Activated CD4-positive, alpha-beta T cell treated with anti-CD3 and anti-CD28 coated beads for 1 hour (primary cell): ENCODE measurements around the gene EIF6.
"Not testable (repeated sequence)": the region's sequence is repeated elsewhere in the genome, so short reads cannot be mapped to it uniquely, and the experiment has no call there.

Experiments
- DNase-seq: peaks from one replicate; pipeline ENCODE4 v3.0.0-alpha.2; 2020

Gene EIF6

GRCh38 chr20:35284267-35284991, at the start of gene EIF6:
TSS of gene EIF6 (minus strand) at chr20:35284772. CDS start at chr20:35284487, 285 bp downstream.
- peak; percentile 54 for DNase-seq

- no peak for DNase-seq
Measured at GRCh38 chr20:35333606-35334005, 49.0 kb upstream of the EIF6 start.

GRCh38 chr20:35332540-35333200, 48.1 kb upstream of the EIF6 start:
- no peak for DNase-seq

- DNase-seq: no peak
Measured at GRCh38 chr20:35329435-35330139, 45.0 kb upstream of the EIF6 start.

GRCh38 chr20:35328689-35329088, 44.1 kb upstream of the EIF6 start:
- DNase-seq: no peak

- DNase-seq: no peak
Measured at GRCh38 chr20:35328095-35328685, 43.6 kb upstream of the EIF6 start.

- DNase-seq: no peak
Measured at GRCh38 chr20:35327074-35327976, 42.8 kb upstream of the EIF6 start.

- no peak for DNase-seq
Measured at GRCh38 chr20:35326740-35327073, 42.1 kb upstream of the EIF6 start.

- no peak for DNase-seq
Measured at GRCh38 chr20:35326021-35326739, 41.6 kb upstream of the EIF6 start.

- no peak for DNase-seq
Measured at GRCh38 chr20:35325401-35325800, 40.8 kb upstream of the EIF6 start.

GRCh38 chr20:35320396-35321126, 36.0 kb upstream of the EIF6 start:
- no peak for DNase-seq

GRCh38 chr20:35319871-35320197, 35.3 kb upstream of the EIF6 start:
- DNase-seq: no peak

- DNase-seq: no peak
Measured at GRCh38 chr20:35319192-35319870, 34.8 kb upstream of the EIF6 start.

GRCh38 chr20:35318502-35319157, 34.1 kb upstream of the EIF6 start:
- no peak for DNase-seq

- no peak for DNase-seq
Measured at GRCh38 chr20:35317416-35318210, 33.0 kb upstream of the EIF6 start.

GRCh38 chr20:35316086-35316485, 31.5 kb upstream of the EIF6 start:
- DNase-seq: no peak

- not testable (repeated sequence) for DNase-seq
Measured at GRCh38 chr20:35315632-35316020, 31.1 kb upstream of the EIF6 start.

GRCh38 chr20:35314816-35315631, 30.5 kb upstream of the EIF6 start:
- DNase-seq: no peak
